K562 (cell line): Measurements from ENCODE around the gene HEXD. TPM values are rescaled to one million over a fixed set of nuclear protein-coding genes. Genes with fewer than 3 reads are reported as not detected.

Source experiments
- ATAC-seq: fragments of 200-7000 bp; cut with Tn5 transposase; 3 replicates; pipeline ENCODE4 v1.9.1; 2020; ENCODE audit warnings: moderate library complexity
- BruUV-seq: library from RNA; stranded (reverse); fragments of 400-500 nt; replicated peaks from 2 replicates; lab custom pipeline; 2021; lab: Mats Ljungman, UMichigan
- CTCF ChIA-PET: fragments of 300-600 bp; formaldehyde crosslinking; extraction: SDS; loops from one replicate; lab custom pipeline; 2021; ENCODE audit warnings: low intra/inter-chr PET ratio; lab: Yijun Ruan, JAX
- POLR2A ChIA-PET: fragments of 300-600, 350-650 bp; sonication (Branson Sonifier 250); formaldehyde crosslinking; extraction: SDS; loops from one replicate; lab custom pipeline; 2021; ENCODE audit warnings: antibody characterized with exemption, inconsistent platforms; lab: Yijun Ruan, JAX
- DNase-seq, 4 experiments: peaks; one replicate each; pipeline versions ENCODE4 v3.0.0 to v3.0.0-alpha.2; 2011 to 2018; ENCODE audit warnings: low spot score in 3 of 4, mixed read lengths in 3 of 4; ENCODE audit errors: extremely low read depth in 1 of 4
- FAIRE-seq: peaks from 2 replicates; lab custom pipeline; 2011; peaks lifted over from hg19 to GRCh38; lab: Jason Lieb, UNC
- H2AFZ ChIP-seq: 2 replicates; pipeline ENCODE4 v1.6.0; 2011; ENCODE audit warnings: low read depth, low read length, control low read depth, inconsistent platforms
- H3K27ac ChIP-seq: fragments of 200-600 bp; 3 replicates; pipeline ENCODE4 v1.8.0; 2011; ENCODE audit warnings: low read depth, mild to moderate bottlenecking, control low read depth, inconsistent platforms, low read length, moderate library complexity, mixed read lengths; ENCODE audit errors: extremely low read depth
- H3K27me3 ChIP-seq, 2 experiments: fragments of 300-600 bp in 1 of 2; 2 replicates in 1 of 2; 3 replicates in 1 of 2; pipeline versions ENCODE4 v1.6.0 to v1.8.0; 2011; ENCODE audit warnings: inconsistent platforms in 2 of 2, low read length in 2 of 2, mild to moderate bottlenecking in 1 of 2, mixed read lengths in 1 of 2, moderate library complexity in 1 of 2; ENCODE audit not compliant: control insufficient read depth in 2 of 2, insufficient read depth in 2 of 2
- H3K36me3 ChIP-seq: fragments of 300-600 bp; 3 replicates; pipeline ENCODE4 v1.8.0; 2011; ENCODE audit warnings: mild to moderate bottlenecking, low read length, inconsistent platforms; ENCODE audit not compliant: control insufficient read depth, insufficient read depth
- H3K4me1 ChIP-seq, 2 experiments: fragments of 200-600 bp in 1 of 2; replicated peaks in 1 of 2; 2 replicates in 1 of 2; 3 replicates in 1 of 2; pipeline versions ENCODE4 v1.5.1 to v1.8.0; 2011; ENCODE audit warnings: inconsistent platforms in 2 of 2, low read length in 2 of 2, mild to moderate bottlenecking in 1 of 2, mixed read lengths in 1 of 2, moderate library complexity in 1 of 2; ENCODE audit not compliant: control insufficient read depth in 2 of 2, insufficient read depth in 2 of 2
- H3K4me2 ChIP-seq: 2 replicates; pipeline ENCODE4 v1.6.1; 2011; ENCODE audit warnings: low read length, control low read depth, inconsistent platforms, mixed read lengths; ENCODE audit not compliant: insufficient read depth
- H3K4me3 ChIP-seq: fragments of 200-600 bp; sonication (generic), shearing (Covaris generic); 2 replicates; pipeline ENCODE4 v1.5.1; 2016; ENCODE audit warnings: control low read depth, inconsistent platforms
- H3K79me2 ChIP-seq: fragments of 200-600 bp; 3 replicates; pipeline ENCODE4 v1.8.0; 2011; ENCODE audit warnings: low read length, inconsistent platforms; ENCODE audit not compliant: control insufficient read depth, insufficient read depth
- H3K9ac ChIP-seq, 2 experiments: 2 replicates each; pipeline versions ENCODE4 v1.6.0 to v1.6.1; 2011; ENCODE audit warnings: low read depth in 2 of 2, low read length in 2 of 2, control low read depth in 1 of 2, inconsistent platforms in 1 of 2, mild to moderate bottlenecking in 1 of 2, mixed read lengths in 1 of 2; ENCODE audit not compliant: insufficient read depth in 1 of 2
- H3K9me1 ChIP-seq: one replicate; pipeline ENCODE4 v1.6.0; 2011; ENCODE audit warnings: inconsistent platforms, mild to moderate bottlenecking, low read length, moderate library complexity; ENCODE audit not compliant: control insufficient read depth, insufficient read depth
- H3K9me3 ChIP-seq: replicated peaks from 2 replicates; pipeline ENCODE4 v1.5.1; 2011; ENCODE audit warnings: low read depth, low read length, inconsistent platforms; ENCODE audit not compliant: control insufficient read depth, insufficient read depth
- H4K20me1 ChIP-seq: replicated peaks from 2 replicates; pipeline ENCODE4 v1.6.1; 2011; ENCODE audit warnings: low read length, inconsistent platforms, mixed read lengths; ENCODE audit not compliant: control insufficient read depth, insufficient read depth
- CREB1 ChIP-seq, 2 experiments: sonication (generic) in 1 of 2; formaldehyde crosslinking in 1 of 2; IDR thresholded peaks; 2 replicates each; pipeline versions ENCODE4 v1.6.1 to v1.8.0; 2012 to 2022; ENCODE audit warnings: inconsistent platforms in 1 of 2, mild to moderate bottlenecking in 1 of 2, missing genetic modification reagents in 1 of 2, moderate library complexity in 1 of 2
- HSF4 ChIP-seq: fragments of 250-450 bp; sonication (Bioruptor Pico); IDR thresholded peaks from 2 replicates; pipeline ENCODE4 v2.1.2; 2022; ENCODE audit warnings: mild to moderate bottlenecking, moderate library complexity, borderline replicate concordance
- POLR2G ChIP-seq: fragments of 200-400 bp; formaldehyde crosslinking; IDR thresholded peaks from 2 replicates; pipeline ENCODE4 v1.6.1; 2017; ENCODE audit warnings: low read depth, mild to moderate bottlenecking, antibody characterized with exemption, low read length, moderate library complexity
- STAT5A ChIP-seq: IDR thresholded peaks from 2 replicates; pipeline ENCODE4 v1.6.1; 2012; ENCODE audit warnings: low read length, inconsistent platforms, borderline replicate concordance
- WGBS: fragments of 100-300 bp; shearing (Covaris generic); methylation state at CpG from one replicate; pipeline ENCODE4 v1.1.6; 2016; ENCODE audit warnings: low coverage, mixed read lengths; ENCODE audit not compliant: insufficient coverage; ENCODE audit errors: missing lambda C conversion rate; 5-methylcytosine and 5-hydroxymethylcytosine counted together
- in situ Hi-C: fragments of 300-500 bp; cut with MboI; formaldehyde crosslinking; loops from 4 replicates; pipeline ENCODE4 v1.15.0; 2018; ENCODE audit warnings: inconsistent platforms, mixed read lengths
- intact Hi-C: fragments of 100-400 bp; cut with micrococcal nuclease; formaldehyde crosslinking; loops from 2 replicates; pipeline ENCODE4 v1.14.2; 2022
- polyA plus RNA-seq, 8 experiments: library from polyadenylated mRNA; depleted of rRNA in 4 of 8; stranded (reverse) in 5 of 8; unstranded in 3 of 8; fragments of >200 nt; fragmentation: Nextera tagmentation in 2 of 8; fragmentation: Illumina TruSeq in 1 of 8; extraction: Ambion mirVana in 2 of 8; extraction: Trizol in 1 of 8; gene quantifications; 2 replicates each; pipeline versions ENCODE4 v1.2.1 to v1.2.3, GENCODE V29; 2011 to 2014; ENCODE audit warnings: inconsistent platforms in 1 of 8, missing spikeins in 1 of 8
- total RNA-seq, 7 experiments: library from RNA; depleted of rRNA in 6 of 7; stranded (reverse); fragments of >200 nt in 6 of 7; fragmentation: Illumina TruSeq in 2 of 7; extraction: Trizol in 2 of 7; gene quantifications; 2 replicates each; pipeline versions ENCODE4 v1.2.1 to v1.2.3, GENCODE V29; 2011 to 2021; ENCODE audit warnings: low replicate concordance in 1 of 7
- TF ChIP-seq, protein P1 (sequence below): fragments of 250-450 bp; sonication (Bioruptor Pico); IDR thresholded peaks from 2 replicates; pipeline ENCODE4 v1.9.0; 2021; ENCODE audit warnings: mild to moderate bottlenecking

Gene HEXD
- total and polyA plus RNA-seq, 9 of the 15 experiments (the other 6 are each of a cell fraction or from before 2014, with no cell fraction given), result 1.0 to 25.3 (median 10.0) TPM

DNA sequence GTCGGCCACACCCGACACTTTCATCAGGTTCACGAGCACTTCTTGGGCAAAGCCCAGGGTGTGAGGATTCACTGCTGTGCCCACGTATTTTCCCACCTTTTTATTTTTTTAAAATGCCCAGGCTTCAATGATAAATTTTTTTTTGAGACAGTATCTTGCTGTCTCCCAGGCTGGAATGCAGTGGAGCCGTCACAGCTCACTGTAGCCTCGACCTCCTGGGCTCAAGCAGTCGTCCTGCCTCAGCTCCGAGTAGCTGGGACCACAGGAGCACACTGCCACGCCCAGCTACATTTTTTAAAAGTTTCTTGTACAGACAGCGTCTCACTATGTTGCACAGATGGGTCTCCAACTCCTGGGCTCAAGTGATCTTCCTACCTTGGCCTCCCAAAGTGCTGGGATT, 28.8 kb upstream of the HEXD start (continued):
- TF ChIP-seq CREB1 (IDR thresholded peaks at IDR 0.05) (no peak), CREB1 (CRISPR knock-in tag; IDR thresholded peaks at IDR 0.05) (no peak), HSF4 (CRISPR knock-in tag) (no peak)
- TF ChIP-seq, protein P1, sequence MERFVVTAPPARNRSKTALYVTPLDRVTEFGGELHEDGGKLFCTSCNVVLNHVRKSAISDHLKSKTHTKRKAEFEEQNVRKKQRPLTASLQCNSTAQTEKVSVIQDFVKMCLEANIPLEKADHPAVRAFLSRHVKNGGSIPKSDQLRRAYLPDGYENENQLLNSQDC, result no peak

DNA sequence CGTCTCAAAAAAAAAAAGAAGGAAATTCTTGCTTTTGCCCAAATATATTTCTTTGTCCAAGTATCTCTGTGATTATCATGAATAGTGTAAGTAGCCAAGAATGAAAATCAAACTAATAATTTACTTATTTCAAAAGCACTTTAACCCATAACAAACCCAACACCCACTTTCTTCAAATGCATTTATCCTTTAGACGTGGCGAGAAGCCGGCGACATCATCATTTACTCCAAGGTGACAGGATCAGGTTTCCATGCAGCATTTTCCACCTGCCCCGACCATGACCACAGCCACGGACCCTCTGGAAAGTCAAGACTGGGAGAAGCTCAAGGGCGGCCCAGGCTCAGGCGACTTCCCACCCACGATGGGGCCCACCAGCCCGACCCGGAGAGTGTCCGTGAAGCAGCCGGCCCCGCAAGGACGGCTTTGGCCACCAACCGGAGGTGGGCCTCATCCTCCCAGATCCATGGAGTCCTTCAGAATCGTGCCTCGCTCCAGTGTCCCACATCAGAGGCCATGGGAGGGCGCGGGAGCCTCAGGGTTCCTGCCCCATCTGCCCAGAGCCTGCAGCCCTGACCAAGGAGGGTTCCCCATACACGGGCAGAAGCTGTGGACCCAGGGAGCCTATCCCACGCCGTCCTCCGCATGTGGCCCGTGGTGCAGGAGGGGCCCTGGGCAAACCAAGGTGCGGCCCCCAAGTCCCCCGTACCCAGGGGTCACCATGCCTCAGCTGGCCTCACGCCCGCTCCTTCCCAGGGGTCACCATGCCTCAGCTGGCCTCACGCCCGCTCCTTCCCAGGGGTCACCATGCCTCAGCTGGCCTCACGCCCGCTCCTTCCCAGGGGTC, 27.9 kb upstream of the HEXD start:
- H2AFZ ChIP-seq, result no peak overlapping the region
- 89% methylated on average over 24 of the region's 34 CpGs for WGBS
- peaks cover 0 to 46% of the 10 kb centered on the region in 2 experiments; a peak in 3 of 5 replicates for H3K4me1 ChIP-seq
- POLR2A ChIA-PET, result interaction anchor here (0.6 kb wide), 1 partner anchor 440 kb away, joined by 3 read pairs; no protein-coding TSS in a partner anchor
- no peak overlapping the region for H3K9ac ChIP-seq
- peaks cover 26% of the 10 kb centered on the region; the same call in 1 of the 3 replicates for H3K36me3 ChIP-seq
- no peak for TF ChIP-seq STAT5A
- peak; percentile 44 for TF ChIP-seq POLR2G
- TF ChIP-seq, all 486 proteins: peak for 1
- CTCF ChIA-PET, result no interaction called here
- H3K4me2 ChIP-seq, result no peak overlapping the region
- no peaks in the 10 kb centered on the region for H3K9me3 ChIP-seq
- no peak overlapping the region for H3K4me3 ChIP-seq
- H3K27me3 ChIP-seq, result no peaks in the 10 kb centered on the region
- no peak for FAIRE-seq
- in situ Hi-C loops, result no loop called here
- H3K79me2 ChIP-seq, result no peaks in the 10 kb centered on the region
- intact Hi-C loops, result no loop called here
- no peak overlapping the region for H3K27ac ChIP-seq
- no peaks in the 10 kb centered on the region for H4K20me1 ChIP-seq
- no peaks in the 10 kb centered on the region for H3K9me1 ChIP-seq
- DNase-seq, result no peak
- ATAC-seq, result no peak
- no TSS peak for BruUV-seq
